ENCODE measurements around the gene KRIT1. TPM values are rescaled to one million over a fixed set of nuclear protein-coding genes. Genes with fewer than 3 reads are reported as not detected.
A peak's percentile ranks its signal among the peaks of the same experiment; 100 is the strongest.

Gene KRIT1
- total and polyA plus RNA-seq, 4 donors, result 15.6 to 94.5 (median 26.1) TPM

DNA sequence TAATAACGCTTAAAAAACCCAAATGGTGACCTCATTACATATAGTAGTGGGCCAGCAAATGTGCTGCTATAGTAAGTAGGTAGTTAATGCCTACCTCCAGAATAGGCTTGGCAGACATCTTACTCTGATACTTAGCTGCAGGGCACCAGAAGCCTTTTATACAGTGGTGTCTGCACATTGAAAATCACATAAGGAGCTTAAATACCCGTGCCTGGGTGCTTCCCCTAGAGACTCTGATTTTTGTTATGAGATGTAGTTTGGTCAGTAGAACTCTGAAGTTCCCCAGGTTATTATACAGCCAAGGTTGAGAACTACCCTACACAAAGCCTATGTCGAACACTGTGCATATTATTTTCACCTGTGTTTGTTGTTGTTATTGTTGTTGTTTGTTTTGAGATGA, 47.3 kb upstream of the KRIT1 start:
- peaks cover 0 to 4% (median 0%) of the 10 kb centered on the region in 4 donors for H3K36me3 ChIP-seq (ENCODE audit: control insufficient read depth in 4 of 4, insufficient read depth in 4 of 4, low read length in 4 of 4)
- DNase-seq (no peak), ATAC-seq (ENCODE audit: insufficient read depth, low FRiP score) (no peak)
- TF ChIP-seq, protein P1, sequence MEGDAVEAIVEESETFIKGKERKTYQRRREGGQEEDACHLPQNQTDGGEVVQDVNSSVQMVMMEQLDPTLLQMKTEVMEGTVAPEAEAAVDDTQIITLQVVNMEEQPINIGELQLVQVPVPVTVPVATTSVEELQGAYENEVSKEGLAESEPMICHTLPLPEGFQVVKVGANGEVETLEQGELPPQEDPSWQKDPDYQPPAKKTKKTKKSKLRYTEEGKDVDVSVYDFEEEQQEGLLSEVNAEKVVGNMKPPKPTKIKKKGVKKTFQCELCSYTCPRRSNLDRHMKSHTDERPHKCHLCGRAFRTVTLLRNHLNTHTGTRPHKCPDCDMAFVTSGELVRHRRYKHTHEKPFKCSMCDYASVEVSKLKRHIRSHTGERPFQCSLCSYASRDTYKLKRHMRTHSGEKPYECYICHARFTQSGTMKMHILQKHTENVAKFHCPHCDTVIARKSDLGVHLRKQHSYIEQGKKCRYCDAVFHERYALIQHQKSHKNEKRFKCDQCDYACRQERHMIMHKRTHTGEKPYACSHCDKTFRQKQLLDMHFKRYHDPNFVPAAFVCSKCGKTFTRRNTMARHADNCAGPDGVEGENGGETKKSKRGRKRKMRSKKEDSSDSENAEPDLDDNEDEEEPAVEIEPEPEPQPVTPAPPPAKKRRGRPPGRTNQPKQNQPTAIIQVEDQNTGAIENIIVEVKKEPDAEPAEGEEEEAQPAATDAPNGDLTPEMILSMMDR (IDR thresholded peaks at IDR 0.05; ENCODE audit: control extremely low read depth, extremely low read depth), result no peak
- H3K9me3 ChIP-seq (ENCODE audit: control insufficient read depth in 4 of 4, insufficient read depth in 3 of 4, low read length in 3 of 4), result no peaks in the 10 kb centered on the region
- 78 to 88% methylated on average over 3 of the region's 3 CpGs for WGBS, 2 donors
- H3K27me3 ChIP-seq (ENCODE audit: control insufficient read depth in 3 of 3, insufficient read depth in 3 of 3, low read length in 2 of 3), result no peaks in the 10 kb centered on the region
- H3K4me1 ChIP-seq (ENCODE audit: control insufficient read depth in 5 of 5, insufficient read depth in 5 of 5, low read length in 5 of 5), result peaks cover 0 to 19% (median 5%) of the 10 kb centered on the region in 5 donors
- H3K9ac ChIP-seq (ENCODE audit: insufficient read depth in 1 of 2, low read length in 2 of 2), result no peak overlapping the region
- H3K4me3 ChIP-seq, result no peak overlapping the region
- H3K27ac ChIP-seq (ENCODE audit: low read depth in 1 of 2, low read length in 1 of 2), result no peak overlapping the region

DNA sequence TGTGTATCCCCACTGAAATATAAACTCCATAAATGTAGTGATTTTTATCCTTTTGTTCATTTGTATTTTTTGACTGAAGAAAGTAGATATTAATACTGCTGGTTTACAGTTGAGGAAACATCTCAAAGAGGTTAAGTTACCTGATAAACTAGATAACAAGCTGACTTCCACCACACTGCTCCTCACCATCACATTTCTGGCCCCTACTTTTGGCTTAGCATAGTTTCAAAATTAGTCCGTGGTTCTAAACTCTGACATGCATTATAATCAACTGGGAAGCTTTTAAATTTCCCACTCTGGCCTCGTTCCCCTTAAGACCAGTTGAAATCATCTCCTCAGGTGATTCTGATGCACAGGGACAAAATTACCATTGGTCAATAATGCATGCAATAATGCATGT, 43.6 kb upstream of the KRIT1 start:
- peaks cover 0 to 8% (median 2%) of the 10 kb centered on the region in 5 donors for H3K4me1 ChIP-seq (ENCODE audit: control insufficient read depth in 5 of 5, insufficient read depth in 5 of 5, low read length in 5 of 5)
- no peak overlapping the region for H3K9ac ChIP-seq (ENCODE audit: insufficient read depth in 1 of 2, low read length in 2 of 2)
- H3K9me3 ChIP-seq (ENCODE audit: control insufficient read depth in 4 of 4, insufficient read depth in 3 of 4, low read length in 3 of 4), result no peaks in the 10 kb centered on the region
- H3K27me3 ChIP-seq (ENCODE audit: control insufficient read depth in 3 of 3, insufficient read depth in 3 of 3, low read length in 2 of 3), result no peaks in the 10 kb centered on the region
- TF ChIP-seq, protein P1 (IDR thresholded peaks at IDR 0.05; ENCODE audit: control extremely low read depth, extremely low read depth), result no peak
- no peak for ATAC-seq (ENCODE audit: insufficient read depth, low FRiP score)
- H3K4me3 ChIP-seq, result no peak overlapping the region
- H3K36me3 ChIP-seq (ENCODE audit: control insufficient read depth in 4 of 4, insufficient read depth in 4 of 4, low read length in 4 of 4), result no peaks in the 10 kb centered on the region
- H3K27ac ChIP-seq (ENCODE audit: low read depth in 1 of 2, low read length in 1 of 2), result no peak overlapping the region
- 92 to 96% methylated on average over 2 of the region's 2 CpGs for WGBS, 2 donors
- no peak for DNase-seq

GRCh38 chr7:92282930-92283329, 37.2 kb upstream of the KRIT1 start:
- no peak overlapping the region for H3K27ac ChIP-seq (ENCODE audit: low read depth in 1 of 2, low read length in 1 of 2)
- peaks cover 0 to 4% (median 2%) of the 10 kb centered on the region in 4 donors for H3K36me3 ChIP-seq (ENCODE audit: control insufficient read depth in 4 of 4, insufficient read depth in 4 of 4, low read length in 4 of 4)
- TF ChIP-seq, protein P1 (IDR thresholded peaks at IDR 0.05; ENCODE audit: control extremely low read depth, extremely low read depth), result no peak
- no peak for ATAC-seq (ENCODE audit: insufficient read depth, low FRiP score)
- DNase-seq, result peak in 2 of 3 donors; percentile 11 to 25
- peaks cover 0 to 14% (median 3%) of the 10 kb centered on the region in 5 donors for H3K4me1 ChIP-seq (ENCODE audit: control insufficient read depth in 5 of 5, insufficient read depth in 5 of 5, low read length in 5 of 5)
- no peak overlapping the region for H3K9ac ChIP-seq (ENCODE audit: insufficient read depth in 1 of 2, low read length in 2 of 2)
- H3K4me3 ChIP-seq, result no peak overlapping the region
- WGBS, 2 donors, result 65 to 94% methylated on average over 1 of the region's 1 CpG
- no peaks in the 10 kb centered on the region for H3K27me3 ChIP-seq (ENCODE audit: control insufficient read depth in 3 of 3, insufficient read depth in 3 of 3, low read length in 2 of 3)
- H3K9me3 ChIP-seq (ENCODE audit: control insufficient read depth in 4 of 4, insufficient read depth in 3 of 4, low read length in 3 of 4), result peaks cover 0 to 6% (median 3%) of the 10 kb centered on the region in 4 donors
